Activated CD4-positive, alpha-beta T cell treated with anti-CD3 and anti-CD28 coated beads, Interleukin-2, amount 50 U/mL, for 48 hours (primary cell): ENCODE measurements around the gene CRADD.
"Not testable (repeated sequence)": the region's sequence is repeated elsewhere in the genome, so short reads cannot be mapped to it uniquely, and the experiment has no call there.

Experiments
- DNase-seq, 2 experiments: peaks; one replicate each; pipeline ENCODE4 v3.0.0-alpha.2; 2020

CRADD gene

GRCh38 chr12:93708952-93709351, 31.8 kb downstream of the CRADD start:
- DNase-seq, result no peak

- DNase-seq, result no peak
Measured at GRCh38 chr12:93709386-93709785, 32.2 kb downstream of the CRADD start.

- DNase-seq, result no peak
Measured at GRCh38 chr12:93710574-93710926, 33.4 kb downstream of the CRADD start.

DNA sequence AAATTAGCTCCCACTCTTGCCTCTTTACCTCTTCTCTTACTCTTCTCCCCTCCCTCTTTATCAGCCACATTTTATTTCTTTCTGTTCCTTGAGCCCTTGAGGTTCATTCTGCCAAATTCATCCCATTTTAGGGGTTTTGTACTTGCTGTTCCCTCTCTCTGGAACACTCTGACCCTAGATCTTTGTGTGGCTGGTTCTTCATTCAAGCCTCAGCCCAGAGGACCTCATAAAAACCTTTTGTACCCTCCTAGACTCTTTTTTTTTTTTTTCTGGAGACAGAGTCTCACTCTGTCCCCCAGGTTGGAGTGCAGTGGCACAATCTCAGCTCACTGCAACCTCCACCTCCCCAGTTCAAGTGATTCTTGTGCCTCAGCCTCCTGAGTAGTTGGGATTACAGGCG, 34.3 kb downstream of the CRADD start:
- DNase-seq, result not testable (repeated sequence)

DNA sequence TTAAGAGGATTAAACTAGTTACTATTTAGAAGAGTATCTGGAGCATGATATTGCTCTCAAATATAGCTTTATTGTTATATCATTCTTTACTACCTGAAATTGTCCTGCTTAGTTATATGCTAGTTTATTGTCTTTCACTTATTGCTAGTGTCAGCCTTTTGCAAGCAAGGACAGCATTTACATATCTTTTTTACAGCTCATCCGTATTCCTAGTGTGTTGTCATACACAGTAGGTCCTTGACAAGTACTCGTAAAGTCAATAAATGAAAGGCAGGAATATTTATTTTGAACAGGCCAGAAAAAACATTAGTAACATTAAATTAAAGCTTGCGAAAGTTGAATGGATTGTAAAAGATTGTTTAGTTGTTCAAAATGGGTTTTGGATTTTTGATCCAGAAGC, 35.0 kb downstream of the CRADD start:
- no peak for DNase-seq

GRCh38 chr12:93713060-93713459, 35.9 kb downstream of the CRADD start:
- no peak for DNase-seq

DNA sequence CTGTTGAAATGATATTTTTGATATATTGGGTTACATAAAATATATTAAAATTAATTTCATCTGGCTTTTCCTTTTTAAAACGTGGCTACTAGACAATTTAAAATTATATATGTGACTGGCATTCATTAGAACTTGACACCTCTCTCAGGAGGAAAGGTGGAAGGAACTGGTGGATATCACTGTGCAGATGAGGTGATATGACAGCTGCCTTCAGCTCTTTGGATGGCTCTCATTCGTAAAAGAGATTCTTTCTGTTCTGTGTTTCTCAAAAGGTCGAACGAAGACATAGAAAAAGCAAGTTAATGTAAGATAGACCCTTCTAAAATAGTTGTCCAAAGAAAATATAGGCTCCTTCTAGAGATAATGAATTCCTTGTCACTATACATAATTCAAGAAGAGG, 36.6 kb downstream of the CRADD start:
- DNase-seq, result no peak

GRCh38 chr12:93714382-93714781, 37.2 kb downstream of the CRADD start:
- no peak for DNase-seq

GRCh38 chr12:93719710-93720109, 42.5 kb downstream of the CRADD start:
- DNase-seq, result no peak

DNA sequence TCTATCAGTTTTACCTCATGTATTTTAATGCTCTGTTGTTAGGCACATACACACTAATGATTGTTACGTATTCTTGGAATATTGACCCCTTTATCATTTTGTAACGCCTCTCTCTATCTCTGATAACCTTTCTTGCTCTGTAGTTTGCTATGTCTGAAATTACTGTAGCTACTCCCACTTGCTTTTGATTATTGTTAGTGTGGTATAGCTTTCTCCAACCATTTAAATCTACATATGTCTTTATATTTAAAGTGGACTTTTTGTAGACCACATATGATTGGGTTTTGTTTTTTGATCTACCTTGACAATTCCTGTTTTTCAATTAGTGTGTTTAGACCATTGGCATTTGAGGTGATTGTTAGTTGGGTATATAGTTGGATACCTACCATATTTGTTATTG, 43.4 kb downstream of the CRADD start:
- DNase-seq, result no peak

GRCh38 chr12:93722179-93722578, 45.0 kb downstream of the CRADD start:
- DNase-seq, result no peak

DNA sequence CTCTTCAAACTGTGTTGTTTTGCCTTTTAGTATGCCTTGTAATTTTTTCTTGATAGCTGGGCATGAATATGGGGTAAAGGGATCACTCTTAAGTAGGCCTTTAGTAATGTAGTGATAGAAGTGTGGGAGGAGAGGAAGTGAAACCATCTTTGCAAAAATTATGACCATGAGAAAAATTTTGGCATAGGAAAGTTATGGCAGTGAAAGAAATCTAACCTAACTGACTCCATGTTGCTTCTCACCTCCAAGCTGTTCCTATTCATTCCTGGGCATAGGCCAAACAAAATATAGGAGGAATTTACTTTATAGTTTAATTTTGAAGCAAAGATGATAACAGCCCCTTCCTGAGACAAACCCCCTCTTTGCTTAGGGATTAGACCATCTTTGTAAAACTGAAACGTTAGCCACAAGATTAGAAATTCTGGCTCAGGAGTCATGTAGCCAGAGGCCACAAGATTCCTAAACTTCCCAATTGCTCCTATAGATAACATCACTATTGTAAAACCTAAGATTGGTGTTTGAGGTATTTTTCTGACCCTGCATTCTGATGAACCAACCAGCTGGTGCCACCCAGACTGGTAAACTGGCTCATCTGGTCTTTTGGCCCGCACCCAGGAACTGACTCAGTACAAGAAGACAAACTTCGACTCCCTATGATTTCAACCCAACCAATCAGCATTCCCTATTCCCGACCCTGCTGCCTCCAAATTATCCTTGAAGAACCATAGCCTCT, 45.8 kb downstream of the CRADD start:
- DNase-seq, result no peak

GRCh38 chr12:93723568-93723930, 46.4 kb downstream of the CRADD start:
- no peak for DNase-seq

- DNase-seq, result no peak
Measured at GRCh38 chr12:93725531-93725930, 48.4 kb downstream of the CRADD start.

DNA sequence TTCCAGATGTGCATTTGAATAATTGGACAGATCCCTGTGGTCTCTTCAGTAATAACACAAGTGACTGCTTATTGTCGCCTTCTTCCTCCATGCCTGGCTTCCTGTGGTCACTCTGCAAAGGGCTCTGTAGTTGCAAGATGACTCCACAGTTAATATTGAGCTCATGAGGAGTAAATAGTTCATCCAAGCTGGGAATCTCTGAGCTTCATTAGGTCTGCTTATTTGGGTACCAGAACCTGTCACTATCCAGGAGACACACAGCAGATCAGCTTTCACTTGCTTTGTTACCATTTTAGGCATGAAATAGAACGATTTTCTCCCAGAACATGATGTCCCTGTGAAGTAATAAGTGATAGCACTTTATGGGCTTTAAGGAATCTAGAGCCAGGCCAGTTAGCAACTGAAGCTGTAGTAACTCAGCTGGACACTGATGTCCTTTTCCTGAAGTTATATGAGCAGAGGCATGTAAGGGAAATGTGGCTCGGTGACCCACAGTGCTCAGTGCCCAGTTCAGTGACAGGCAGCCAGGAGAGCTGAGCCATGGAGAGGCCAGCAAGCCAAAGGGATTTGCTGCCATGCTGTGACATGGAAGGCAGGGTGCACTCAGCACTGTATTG, 50.1 kb downstream of the CRADD start:
- no peak for DNase-seq

GRCh38 chr12:93727911-93728310, 50.7 kb downstream of the CRADD start:
- no peak for DNase-seq

- no peak for DNase-seq
Measured at GRCh38 chr12:93729934-93730333, 52.8 kb downstream of the CRADD start.

DNA sequence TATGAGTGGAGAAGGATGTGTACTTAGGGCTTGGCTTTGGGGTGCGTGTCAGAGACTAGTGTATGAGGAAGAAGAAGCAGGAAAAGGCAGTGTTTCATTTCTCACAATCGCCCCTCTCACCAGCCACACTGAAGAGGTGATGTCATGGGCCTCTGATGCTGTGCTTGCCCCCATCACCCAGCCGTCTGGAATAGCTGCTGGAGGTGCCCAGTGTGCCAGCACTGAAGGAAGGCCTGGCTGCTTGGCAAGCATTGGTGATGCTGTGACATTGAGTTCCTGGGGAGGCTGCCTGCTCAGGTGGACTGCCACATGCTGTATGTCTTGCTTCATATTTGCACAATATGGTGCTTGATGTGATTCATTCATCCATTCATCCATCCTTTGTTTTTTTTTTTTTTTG, 56.2 kb downstream of the CRADD start:
- no peak for DNase-seq

DNA sequence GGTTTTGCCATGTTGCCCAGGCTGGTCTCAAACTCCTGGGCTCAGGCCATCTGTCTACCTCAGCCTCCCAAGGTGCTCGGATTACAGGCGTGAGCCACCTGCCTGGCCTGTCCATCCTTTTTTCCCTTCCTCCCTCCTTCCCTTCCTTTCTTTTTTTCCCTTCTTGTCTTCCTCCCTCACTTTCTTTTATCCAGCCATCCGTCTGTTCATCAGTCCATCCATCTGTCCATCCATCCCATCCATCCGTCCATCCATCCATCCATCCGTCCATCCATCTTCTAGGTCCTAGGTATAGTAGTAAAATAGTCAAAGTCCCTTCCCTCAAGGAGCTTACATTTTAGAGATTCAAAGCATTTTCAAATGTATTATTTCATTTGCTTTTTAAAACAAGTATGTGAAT, 56.8 kb downstream of the CRADD start:
- DNase-seq, result no peak

GRCh38 chr12:93734784-93735183, 57.6 kb downstream of the CRADD start:
- no peak for DNase-seq

DNA sequence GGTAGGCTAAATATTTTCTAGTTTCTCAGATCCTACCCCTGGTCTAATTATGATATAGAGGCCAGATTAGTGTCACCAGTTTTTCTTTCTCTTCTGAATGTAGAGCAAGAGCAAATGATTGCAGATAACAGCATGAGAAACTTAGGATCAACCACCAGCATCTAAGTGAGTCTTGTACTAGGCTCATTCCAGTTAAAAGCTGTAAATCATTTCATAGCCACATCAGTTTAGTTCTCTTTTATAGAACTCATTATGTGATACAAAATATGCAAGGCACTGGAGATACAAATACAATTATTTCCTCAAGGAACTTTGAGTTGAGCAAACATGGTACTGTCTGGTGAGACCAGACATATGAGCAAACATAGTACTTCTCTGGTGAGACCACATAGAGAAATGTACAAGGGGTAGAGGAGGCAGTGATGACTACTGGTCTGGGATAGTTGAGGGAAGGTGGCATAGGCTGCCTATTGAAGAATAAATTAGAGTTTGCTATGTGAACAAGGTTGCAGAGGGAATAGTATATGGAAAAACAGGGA, 59.5 kb downstream of the CRADD start:
- DNase-seq, result no peak

DNA sequence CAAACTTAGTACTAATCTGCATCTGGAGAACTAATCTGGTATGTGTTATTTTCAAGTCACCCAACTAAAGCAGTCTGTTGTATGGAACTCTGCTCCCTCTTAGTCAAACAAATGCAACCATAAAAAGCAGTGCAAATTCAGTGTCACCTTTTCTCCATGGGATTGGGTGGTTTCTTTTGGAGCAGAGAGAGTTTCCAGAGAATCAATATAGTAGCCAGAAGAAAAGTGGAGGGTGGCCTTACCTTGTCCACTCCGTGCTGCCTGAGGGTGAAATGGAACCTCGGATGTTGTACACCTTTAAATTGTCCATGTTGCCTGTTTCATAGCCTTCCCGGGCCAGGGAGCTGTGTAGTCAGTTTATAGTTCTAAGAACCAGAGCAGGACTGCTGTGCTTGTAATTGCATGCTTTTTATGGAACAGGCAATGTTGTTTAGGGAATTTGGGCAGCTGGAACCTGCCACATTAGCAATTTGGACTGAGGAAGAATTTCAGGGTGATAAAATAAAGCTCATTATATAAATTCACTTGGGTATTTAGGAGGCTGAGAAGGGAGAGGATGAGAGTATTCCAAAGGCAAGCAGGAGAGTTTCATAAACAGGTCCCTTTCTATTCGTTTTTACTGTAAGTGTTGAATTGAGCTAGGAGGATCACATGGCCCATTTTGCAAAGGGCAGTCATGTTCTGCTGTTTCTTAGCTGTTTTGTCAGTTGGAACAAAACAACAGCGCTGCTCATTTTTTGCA, 60.5 kb downstream of the CRADD start:
- no peak for DNase-seq

- no peak for DNase-seq
Measured at GRCh38 chr12:93738199-93739058, 61.3 kb downstream of the CRADD start.
